GM18502 (cell line): ENCODE data around the gene PTPRZ1.

Experiments used
- ATAC-seq: cut with Tn5 transposase; IDR thresholded peaks from one replicate; pipeline ENCODE4 v1.9.1; 2021; ENCODE audit warnings: mild to moderate bottlenecking; ENCODE audit not compliant: unreplicated experiment, poor library complexity

Gene PTPRZ1

DNA sequence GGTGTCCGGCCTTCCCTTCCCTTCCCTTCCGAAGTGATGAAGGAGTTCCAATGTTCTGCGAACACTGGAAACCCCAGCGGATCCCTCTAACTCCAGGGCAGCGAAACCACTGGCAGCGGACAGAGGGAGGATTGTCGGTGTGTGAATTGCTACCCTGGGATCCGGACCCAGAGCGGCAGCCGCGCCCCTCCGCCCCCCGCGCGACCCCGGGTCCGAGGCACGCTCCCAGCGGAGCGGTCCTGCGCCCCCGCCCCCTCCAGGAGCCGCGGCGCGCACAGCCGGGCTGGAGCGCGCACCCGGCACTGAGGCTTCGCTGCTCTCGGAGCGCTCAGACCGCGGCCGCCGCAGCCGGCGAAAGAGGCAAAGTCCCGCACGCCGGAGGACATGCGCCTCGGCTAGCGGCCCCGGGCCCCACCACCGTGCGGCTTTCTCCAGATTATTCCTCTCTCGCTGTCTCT lies at the start of gene PTPRZ1:
Gene PTPRZ1, plus strand, starts transcription at position 331 of the 458 bp plus-strand sequence. CDS start 339 bp downstream, outside the sequence.
- no peak for ATAC-seq

DNA sequence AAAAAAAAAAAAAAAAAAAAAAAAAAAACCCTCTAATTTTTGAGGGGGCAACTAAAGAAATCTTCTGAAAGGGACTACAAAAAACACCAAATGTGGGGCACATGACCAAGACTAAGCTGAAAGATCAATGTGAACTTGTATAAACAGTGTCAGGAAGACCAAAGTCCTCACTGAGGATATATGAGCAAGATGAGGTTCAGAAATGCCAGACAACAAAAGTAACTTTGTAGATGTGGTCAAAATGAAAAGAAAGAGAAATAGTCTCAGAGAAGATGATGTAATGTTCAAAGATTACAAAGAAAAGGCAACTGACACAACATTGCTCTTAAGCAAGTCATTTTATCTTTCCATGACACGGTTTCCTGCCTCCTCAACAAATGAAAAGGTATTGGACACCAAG lies 48.7 kb upstream of the PTPRZ1 start:
- ATAC-seq, result no peak

DNA sequence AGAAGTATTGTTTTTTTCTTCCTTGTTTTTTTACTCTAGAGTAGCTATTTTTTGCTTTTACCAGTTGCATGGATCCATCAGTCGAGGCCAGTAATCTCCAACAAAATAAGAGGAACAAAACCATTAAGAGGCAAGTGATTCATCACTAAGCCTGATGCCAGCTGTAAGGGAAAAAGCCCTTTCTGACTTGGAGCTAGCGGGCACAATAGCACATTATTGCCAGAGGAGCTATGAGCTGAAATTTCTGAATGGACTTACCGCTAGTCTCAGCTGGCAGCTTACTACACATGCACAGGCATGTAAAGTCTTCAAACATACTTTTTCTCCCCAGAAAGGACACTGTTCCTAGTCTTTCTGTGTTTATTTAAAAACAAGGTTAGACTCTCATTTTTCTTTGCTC lies 41.6 kb upstream of the PTPRZ1 start:
- ATAC-seq, result no peak

DNA sequence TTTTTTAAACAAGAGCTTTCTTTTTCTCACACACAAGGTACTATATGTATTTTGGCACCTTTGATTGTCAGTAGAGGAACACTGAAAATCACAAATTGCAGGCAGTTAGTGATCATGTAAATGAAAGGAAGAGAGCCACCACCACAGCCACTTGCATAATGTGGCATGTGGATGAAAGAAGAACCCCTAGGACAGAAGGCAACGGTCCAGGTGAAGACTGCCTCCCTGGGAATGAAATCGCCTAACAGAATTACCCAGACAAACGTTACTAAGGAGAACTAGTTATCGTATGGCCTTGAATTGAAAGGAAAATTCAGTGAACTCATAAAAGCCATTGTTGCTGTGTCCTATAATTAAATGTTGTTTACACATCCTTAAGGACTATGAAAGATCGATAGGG lies 41.2 kb upstream of the PTPRZ1 start:
- no peak for ATAC-seq

DNA sequence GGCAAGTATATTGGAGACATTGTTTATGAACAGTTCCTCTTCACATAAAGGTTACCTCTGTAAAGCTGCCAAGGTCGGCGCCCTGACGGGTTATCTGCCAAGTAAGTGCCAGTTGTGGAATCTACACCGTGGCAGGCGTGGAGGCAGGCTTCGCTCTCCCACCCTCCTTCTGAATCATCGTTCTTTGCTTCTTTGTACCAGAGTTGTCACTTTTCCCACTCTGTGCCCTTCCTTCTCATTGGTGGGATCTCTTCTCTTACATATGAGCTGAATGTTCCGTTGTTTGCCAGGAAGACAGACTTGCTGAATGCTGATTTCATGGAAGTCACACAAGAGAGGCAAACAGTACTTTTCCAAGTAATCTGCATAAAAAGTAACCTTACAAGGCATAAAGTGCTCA lies 40.6 kb upstream of the PTPRZ1 start:
- no peak for ATAC-seq

DNA sequence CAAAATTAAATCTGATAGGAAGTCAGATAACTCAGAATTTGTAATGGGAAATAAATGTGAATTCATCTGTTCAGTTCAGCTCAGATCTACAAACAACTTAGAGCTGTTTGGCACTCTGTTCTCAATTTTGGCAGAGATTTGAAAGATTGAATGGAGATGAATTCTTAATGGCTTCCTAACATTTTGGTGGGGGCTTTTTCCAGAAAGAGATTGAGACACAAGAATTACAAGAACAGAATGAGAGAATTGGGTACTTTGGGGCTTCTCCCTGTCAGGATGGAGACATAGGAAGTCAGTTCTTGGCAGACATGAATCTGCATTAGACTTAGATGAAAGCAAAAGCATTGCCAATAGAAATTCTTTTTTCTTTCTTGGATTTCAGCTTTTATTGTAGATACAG lies 39.0 kb upstream of the PTPRZ1 start:
- ATAC-seq, result no peak

DNA sequence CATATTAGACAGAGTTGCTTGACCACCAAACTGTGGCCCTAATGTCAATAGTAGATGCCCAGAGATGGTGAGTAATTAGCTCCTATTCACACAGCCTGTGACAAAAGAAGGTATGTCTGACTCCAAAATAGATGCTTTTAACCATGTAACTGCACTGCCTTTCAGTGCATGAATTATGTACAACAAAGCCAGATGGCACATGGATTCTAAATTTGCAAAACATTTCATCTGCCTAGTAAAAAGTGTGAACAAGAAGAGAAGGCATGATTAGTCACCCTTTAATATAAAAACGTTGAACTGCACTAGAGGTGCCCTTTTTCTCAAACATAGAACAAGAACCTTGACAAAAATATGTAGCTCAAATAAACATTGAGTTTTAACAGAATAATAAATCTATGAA lies 35.5 kb upstream of the PTPRZ1 start:
- no peak for ATAC-seq

DNA sequence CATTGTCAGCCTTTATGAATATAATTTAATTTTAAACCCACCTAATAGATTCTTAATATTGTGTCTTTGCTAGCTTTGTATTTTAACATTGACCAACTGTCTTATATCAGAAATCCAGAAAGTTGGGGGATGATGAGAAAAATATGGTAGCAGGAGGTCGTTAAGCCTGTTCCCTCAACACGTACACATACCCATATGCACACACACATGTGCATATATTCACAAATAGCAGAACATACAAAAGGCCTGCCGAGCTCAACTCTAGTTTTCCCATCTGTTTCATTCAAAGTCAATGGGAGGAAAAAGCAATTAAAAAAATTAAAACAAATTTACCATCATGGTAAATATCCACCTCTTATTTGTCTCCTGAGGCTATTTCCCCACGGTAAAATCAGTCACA lies 25.9 kb upstream of the PTPRZ1 start:
- no peak for ATAC-seq

DNA sequence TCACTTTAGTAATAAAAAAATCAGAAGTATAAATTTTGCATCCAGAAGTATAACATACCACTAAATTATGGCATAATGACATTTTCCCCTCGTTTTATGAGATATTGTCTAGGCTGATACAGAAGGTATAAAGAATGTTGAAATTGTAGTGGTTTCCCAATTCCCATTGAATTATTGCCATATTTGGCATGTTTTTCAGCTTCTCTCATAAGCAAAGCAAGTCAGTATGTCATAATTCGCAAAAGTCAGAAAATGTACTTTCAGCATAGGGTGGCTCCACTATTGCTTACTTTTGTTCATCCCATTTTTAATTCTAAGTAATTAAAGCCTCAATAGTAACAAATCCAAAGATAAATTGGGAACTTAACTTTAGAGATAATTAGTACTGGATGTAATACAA lies 19.7 kb upstream of the PTPRZ1 start:
- ATAC-seq, result no peak

DNA sequence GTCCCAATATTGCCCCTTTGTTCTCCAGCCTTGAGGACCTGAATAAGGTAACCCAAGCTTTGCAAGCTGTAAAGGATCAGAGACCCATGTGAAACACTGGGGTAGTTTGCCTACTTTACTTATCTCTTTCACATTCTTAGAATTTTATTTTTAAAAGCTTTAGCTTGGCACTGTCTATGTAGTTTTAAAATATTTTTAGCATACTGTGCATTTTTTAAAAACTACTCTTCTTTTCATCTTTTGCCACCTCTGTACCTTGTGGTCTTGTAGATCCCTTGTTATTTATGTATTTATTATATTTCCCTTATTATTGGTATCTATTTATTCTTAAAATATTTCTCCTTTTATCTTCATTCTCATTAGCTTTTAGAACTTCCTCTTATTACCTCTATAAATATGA lies 12.0 kb upstream of the PTPRZ1 start:
- ATAC-seq, result no peak

DNA sequence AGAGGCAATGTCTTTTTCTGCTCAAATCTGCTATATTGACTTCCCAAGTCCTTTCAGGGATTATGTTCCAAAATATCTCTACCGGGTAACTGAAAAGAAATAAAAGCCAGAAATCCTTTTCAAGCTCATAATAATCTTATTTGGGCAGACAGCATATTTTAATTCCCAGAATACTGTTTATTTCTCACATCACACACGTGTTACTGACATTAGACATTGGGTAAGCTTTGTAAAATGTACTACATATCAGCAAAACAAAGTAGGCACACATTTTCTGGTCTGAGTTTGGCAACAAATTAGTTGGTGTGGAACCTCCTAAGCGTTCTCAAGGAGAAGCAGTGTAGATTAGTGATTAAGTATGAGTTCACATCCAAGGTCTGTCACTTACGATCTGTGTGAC lies 10.4 kb upstream of the PTPRZ1 start:
- ATAC-seq, result no peak

DNA sequence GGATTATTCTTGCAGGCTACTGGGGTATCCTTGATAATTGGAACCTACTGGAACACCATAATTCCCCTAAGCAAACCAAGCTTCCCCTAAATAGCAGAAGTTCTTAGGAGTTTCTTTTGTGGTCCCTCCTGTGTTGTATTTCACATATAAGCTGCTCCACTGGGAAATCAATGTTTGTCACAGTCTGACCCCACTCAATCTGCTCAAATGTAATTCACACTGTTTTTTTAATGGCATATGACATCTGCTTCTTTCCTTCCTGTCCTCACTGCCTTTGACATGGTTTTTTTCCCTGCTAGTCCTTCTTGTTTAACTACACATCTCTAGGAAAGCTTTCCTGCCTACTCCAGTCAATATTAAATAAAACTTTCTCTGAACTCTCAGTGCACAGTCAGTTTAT lies 1.8 kb upstream of the PTPRZ1 start:
- ATAC-seq, result no peak

DNA sequence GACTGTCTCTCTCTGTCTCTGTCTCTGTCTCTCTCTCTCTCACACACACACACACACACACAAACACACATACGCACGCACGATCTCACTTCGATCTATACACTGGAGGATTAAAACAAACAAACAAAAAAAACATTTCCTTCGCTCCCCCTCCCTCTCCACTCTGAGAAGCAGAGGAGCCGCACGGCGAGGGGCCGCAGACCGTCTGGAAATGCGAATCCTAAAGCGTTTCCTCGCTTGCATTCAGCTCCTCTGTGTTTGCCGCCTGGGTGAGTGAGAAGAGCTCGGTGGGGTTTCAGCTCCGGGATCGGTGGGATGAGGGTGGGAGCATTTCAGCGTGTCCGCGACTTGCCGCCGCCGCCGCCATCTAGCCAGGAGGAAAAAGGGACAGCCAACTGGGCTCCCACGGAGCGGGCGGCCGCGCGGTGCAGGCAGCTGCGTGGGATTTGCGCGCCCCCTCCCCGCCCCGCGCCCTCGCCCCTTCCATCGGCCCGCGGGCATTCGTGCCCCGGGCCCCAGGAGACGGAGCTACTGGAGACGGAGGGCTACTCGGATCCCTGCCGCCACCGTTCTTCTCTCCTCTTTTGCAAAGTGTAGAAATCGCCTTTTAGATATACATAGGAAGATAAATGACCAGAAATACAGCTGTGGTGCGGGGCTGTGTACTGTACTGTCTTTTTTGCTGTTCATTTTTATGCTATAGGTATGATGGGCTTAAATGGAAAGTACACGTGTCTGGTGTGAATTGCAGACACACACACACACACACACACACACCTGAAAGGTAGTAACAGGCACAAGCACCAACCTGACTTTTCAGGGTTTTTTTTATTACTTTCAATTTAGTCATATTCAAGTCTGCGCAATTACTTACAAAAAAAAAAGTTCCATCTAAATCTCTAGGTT lies 581 bp downstream of the PTPRZ1 start:
- ATAC-seq, result no peak

DNA sequence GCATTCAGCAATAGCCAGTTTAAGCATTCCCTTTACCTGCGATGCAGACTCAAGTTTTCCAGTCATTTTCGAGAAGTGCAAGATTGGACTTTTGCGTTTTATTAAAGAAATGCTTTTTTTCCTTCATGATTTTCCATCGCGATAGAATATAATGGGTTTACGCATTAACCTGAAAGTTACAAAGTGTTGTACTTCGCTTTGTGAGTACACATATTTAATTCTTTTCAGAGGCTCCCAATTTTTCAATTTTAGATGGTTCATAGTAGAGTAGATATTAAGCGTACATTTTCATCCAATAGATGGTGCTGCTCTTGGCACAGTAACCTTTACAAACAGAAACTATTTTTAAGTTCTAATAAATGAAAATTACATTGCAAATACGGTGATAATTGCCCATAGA lies 1.3 kb downstream of the PTPRZ1 start:
- ATAC-seq, result no peak

DNA sequence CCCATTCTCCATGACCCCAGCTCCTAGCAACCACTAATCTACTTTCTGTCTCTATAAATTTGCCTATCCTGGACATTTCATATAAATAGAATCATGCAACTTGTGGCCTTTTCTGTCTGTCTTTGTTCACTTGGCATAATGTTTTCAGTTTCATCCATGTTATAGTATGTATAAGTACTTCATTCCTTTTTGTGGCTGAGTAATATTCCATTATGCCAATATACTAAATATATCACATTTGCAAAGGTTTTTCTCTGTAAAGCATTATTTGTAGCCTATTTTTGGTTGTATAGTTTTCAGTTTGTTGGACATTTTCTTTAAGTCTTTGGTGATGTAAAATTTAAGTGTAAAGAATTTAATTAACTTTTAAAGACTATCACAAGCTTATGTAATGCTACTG lies 2.2 kb downstream of the PTPRZ1 start:
- no peak for ATAC-seq

DNA sequence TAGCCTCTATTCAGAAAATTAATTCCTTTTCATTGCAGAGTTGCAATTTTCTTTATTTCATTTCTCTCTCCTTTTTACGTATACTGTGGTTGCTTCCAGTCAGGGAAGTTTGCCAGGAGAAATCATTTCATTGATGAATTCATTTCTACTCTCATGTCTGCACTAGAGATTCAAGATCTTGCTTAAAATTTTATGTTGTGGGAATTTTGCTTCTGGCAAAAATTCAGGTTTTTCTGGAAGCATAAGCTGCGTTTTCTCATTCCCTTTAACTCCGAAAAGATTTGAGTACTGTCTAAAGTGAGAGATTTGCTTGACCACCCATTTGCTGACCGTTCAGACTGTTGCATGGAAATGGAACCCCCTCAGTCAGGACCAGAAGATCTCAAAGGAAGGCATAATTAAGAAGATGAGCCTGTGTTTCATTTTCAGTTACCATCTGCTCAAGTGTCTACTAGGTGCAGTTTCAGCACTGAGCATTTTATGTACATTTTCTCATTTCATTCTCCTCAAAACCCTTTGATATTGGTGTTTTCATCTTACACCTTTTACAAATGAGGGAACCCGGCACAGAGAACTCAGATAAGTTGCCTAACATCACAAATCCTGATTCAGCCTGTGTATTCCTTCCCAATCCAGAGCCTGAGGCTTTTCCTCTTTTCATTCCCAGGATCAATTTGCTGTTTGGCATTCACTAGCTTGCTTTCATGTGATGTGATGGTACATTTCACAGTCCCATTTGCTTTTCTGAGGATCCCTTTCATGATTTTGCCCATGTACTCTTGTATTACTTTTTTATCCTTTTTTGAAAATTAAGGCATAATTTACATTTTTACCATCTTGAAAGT lies 3.9 kb downstream of the PTPRZ1 start:
- no peak for ATAC-seq

DNA sequence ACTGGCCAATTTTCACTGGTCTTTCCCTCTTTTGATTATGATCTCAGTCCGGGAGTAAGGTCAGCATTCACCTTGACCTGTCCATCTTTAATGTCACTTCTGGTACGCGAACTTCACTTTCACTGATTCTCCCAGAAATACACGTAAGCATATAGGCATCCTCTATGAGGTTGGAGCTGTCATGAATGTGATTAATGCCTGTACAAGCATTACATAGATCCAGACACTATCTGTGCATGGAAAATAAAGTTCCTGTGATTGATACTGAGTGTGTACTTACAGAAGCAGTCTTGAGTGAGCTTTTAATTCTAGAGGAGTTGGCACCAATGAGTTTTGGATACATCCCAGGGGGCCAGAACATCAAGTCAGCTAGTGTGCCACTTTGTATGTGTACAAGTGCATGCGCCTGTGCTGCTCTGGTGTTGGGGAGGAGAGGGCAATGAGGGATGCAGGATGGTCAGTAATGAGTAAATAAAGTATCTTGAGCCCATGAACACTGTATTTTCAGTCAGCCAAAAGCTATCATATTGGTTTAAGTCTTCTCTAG lies 6.0 kb downstream of the PTPRZ1 start:
- no peak for ATAC-seq

DNA sequence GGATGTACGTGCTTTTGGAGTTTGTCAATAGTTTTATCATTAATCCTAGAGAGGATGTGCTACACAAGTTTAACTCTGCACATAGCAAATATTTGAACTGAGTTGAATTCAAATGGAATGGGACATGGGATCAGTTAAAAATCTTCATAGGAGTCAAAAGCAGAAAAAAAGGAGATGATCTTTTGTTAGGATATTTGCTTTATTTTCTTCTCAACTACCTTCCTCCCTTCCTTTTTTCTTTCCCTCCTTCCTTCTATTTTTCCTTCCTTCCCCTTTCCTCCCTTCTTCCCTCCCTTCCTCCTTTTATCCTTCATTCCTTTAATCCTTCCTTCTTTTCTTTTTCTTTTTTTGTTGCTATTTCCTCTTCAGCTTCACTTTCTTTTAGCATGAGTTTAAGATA lies 6.6 kb downstream of the PTPRZ1 start:
- ATAC-seq, result no peak

DNA sequence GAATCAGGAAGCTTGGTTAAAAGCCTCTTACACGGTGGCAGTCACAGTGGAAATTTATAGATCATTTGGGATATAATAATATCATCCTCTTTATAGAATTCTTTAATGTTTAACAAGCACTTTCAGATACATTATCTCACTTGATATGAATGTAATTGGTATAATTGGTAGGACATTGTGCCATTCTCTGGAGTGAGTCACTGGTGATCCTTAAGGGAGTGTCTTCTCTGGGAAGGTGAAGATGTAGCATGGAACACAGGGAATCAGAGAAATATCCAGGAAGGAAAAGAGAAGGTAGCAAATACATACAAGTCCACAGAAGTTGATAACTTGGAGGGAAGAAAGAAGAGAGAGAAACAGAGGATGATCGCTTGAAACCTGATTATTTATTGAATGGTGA lies 9.8 kb downstream of the PTPRZ1 start:
- no peak for ATAC-seq

DNA sequence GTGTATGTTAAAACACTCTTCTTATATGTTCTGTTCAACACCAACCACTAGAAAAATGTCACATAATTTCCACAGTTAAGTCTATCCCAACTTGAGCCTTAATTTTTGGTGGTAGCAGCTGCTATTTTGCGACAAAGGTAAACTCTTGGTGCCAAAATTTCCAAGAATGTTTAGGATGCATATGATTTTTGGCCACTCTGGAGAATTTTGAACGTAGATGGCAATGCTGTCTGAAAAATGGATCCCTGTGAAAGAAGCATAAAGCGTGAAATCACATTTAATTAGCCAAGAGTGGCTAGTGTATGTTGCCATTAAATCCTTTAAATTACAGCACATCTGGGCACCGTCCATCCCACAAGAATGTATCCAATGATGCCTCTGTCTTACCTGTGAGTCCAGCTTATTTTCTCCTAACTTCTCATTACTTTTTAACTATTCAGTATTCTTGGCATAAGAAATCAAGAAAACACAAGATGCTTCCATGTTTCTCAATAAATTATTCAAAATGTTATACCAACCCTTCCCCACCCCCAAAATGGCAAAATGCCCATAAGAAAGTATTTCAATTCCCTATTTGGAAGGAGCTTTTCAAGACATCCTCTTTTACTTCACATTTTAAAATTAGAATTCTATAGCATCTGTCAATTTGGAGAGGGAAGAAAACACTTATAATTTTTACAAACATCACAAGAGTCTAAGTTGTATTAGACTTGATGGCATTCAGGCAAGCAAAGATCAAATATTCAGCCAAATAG lies 12.4 kb downstream of the PTPRZ1 start:
- no peak for ATAC-seq
